ENCODE data around the gene BCAS1.
A peak's percentile ranks its signal among the peaks of the same experiment; 100 is the strongest.

Gene BCAS1

DNA sequence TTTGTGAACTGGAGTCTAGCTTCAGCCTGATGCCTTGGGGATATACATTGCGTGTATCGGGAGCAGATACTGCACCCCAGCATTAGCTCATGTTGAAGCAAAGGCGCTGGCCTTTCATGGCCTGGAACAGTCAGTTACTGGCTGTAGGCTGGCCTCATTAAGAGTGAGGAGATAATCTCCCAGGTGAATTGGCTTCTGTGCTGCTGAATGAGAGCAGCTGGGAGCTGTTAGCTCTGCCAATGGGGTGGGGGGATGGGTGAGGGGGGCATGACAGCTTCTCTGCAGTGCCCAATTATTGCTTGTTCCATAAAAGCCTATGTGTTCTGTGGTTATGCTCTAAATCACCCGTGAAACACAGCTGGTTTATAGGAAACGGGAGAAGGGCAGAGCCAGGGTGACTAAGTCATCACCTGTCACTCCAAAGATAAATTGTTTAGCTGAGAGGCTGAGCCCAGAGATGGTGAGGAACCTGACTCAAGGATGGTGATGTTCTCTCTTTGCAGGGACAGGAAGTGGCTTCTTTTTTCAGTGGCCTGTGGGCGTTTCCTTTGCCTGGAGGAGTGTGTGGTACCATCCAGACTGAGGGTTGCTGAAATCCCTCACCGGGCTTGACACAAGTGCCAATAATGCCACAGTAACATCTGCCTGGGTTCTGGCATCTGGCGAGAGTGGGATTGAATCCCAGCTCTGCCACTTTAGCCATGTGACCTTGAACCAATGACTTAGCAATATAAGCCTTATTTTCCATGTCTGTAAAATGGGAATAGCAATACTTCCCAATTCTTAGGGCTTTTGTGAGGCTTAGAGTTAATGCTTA lies 170.8 kb downstream of the BCAS1 start:
- peak; percentile 45 to 87 for DNase-seq

DNA sequence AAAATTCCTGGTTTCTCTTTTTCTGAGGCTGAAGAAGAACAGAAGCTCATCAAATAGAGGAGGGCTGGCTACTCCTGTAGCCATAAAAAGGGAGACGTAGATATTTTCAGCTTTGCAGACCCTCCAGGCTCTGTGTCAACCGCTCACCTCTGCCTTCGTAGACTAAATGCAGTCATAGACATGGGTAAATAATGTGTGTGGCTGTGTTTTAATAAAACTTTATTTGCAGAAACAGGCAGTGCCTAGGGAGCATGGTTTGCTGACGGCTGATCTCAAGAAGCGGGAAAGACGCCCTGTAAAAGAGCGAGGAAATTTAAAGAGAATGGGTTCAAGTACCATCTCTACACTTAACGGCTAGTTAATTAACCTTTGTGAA lies 171.8 kb downstream of the BCAS1 start:
- DNase-seq, result no peak

DNA sequence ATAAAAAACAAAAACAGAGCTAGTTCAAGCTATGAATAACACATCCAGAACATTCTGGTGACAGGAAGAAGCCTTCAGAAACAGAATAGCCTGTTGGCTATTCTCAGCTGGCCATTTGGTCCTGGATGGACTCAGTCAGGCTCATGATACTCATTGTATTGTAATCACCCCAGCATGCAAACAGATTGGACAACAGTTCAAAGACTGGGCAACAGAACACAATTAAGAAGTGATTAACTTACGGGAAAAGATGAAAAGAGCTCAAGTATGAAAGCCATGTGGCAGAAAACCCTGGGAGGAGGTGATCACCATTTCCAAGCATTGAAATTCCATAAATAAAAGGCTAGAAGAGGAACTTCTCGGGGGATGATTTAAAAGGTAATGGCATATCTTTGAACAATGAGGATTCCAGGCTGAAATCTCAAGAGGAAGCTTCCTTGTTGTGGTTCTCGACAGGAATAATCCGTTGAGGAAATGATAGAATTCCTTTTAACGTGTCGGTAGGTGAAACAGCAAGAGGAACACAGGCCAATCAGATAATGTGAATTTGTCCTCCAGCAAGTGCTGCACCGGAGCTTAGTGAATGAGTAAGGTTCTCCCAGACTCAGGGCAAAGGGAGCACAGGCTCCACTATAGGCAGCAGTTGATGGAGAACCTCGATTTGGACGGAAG lies 172.4 kb downstream of the BCAS1 start:
- no peak for DNase-seq

DNA sequence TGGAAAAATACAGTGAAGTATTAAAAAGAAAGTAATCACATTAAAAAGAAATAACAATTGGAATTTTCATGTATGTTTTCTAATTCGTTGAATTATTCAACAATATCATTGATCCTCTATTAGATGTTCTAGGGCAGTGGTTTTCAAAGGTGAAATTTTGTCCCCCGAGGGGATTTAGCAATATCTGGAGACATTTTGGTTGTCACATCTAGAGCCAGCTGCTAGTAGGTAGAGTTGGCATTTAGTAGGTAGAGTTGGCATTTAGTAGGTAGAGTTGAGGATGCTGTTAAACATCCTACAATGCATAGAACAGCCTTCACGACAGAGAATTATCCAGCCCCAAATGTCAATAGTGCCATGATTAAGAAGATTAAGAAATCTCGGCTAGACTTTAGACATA lies 173.7 kb downstream of the BCAS1 start:
- no peak for DNase-seq

DNA sequence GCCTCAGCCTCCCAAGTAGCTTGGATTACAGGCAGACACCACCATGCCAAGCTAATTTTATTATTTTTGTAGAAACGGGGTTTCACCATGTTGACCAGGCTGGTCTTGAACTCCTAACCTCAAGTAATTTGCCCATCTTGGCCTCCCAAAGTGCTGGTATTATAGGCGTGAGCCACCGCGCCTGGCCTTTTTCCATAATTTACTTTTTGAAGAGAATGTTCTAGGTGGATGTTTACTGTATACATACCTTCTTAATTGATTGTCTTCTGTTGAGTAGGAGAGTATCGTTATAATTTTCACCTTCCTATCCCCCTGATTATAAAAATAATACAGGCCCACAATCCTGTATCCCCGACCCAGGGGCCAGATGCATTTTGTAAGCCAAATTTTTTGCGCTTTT lies 174.4 kb downstream of the BCAS1 start:
- no peak for DNase-seq

DNA sequence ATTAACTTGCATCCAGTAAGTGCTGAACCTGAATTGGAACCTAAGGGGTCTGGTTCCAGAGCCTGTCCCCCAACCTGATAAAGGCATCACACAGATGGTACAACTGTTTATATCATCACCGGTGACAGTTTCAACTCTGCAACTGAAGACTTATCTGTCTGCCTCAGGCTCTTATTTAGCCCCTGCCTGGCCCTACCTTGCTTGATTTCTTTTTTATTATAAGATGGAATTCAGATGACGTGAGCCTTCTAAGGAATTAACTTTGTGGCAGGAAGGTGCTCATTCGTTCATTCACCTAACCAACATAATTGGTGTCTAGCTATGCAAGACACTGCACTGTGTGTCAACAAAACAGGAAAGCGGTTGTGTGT lies 175.0 kb downstream of the BCAS1 start:
- DNase-seq, result no peak

DNA sequence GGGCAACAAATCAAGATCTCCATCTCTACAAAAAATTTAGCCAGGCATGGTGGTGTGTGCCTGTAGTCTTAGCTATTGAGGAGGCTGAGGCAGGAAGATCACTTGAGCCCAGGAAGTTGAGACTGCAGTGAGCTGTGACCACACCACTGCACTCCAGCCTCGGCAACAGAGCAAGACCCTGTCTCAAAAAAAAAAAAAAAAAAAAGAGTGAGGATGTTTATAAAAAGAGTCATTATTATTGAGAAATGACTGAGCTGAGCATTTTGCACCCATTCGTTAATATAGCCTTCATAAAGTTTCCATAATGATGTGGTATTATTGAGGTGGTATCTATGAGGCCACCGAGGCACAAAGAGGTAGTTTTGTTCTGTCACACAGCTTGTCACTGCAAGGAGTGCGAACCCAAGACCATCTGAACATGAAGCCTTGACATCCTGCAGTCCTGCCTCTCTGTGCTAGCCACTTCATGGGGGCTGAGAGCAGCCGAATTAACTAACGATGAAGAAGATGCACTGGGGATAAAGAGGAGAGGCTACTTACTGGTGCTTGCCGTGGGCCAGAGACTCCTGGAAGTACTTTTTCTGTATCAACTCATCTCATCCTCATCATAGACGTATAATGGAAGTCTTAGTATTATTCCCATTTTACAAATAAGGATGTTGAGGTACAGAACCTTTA lies 175.5 kb downstream of the BCAS1 start:
- no peak for DNase-seq

Measured in stimulated activated CD4-positive, alpha-beta T cell treated with anti-CD3 and anti-CD28 coated beads, Interleukin-4, amount 100 ng/mL, for 4 hours (primary cell).